Ovary (tissue), 3 donors: Measurements from ENCODE around the gene RUFY4.

ENCODE experiments used
- CTCF ChIP-seq, 3 donors: fragments of 450-650 bp in 2 of 3; fragments of 200-600 bp in 1 of 3; IDR thresholded peaks; one replicate each; pipeline versions ENCODE4 v1.5.1 to v1.8.0; 2016 to 2022; ENCODE audit warnings: antibody characterized with exemption in 3 of 3, mild to moderate bottlenecking in 1 of 3
- EP300 ChIP-seq: sonication (generic); formaldehyde crosslinking; IDR thresholded peaks from one replicate; pipeline ENCODE4 v1.6.1; 2017; ENCODE audit warnings: antibody characterized with exemption
- POLR2A ChIP-seq: fragments of 450-650 bp; IDR thresholded peaks from one replicate; pipeline ENCODE4 v1.6.1; 2017; ENCODE audit warnings: antibody characterized with exemption, mild to moderate bottlenecking, moderate library complexity
- donor health status: DM: no; HTN: no; CAD: no.

DNA sequence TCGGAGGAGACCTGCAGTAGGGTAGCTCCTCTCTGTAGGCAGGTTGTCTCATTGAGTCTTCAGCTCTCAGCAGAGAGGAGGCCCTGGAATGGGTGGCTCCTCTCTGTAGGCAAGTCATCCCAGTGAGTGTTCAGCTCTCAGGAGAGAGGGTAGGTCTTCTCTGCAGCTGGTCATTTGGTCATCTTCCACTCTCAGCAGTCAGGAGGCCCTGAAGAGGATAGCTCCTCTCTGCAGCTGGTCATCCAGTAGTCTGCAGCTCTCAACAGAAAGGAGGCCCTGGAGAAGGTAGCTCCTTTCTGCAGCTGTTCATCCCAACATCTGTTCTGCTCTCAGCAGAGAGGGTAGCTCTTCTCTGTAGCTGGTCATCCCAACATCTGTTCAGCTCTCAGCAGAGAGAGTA is 26.0 kb upstream of the RUFY4 start:
- TF ChIP-seq CTCF (IDR thresholded peaks at IDR 0.05), result no peak
- no peak for TF ChIP-seq POLR2A
- TF ChIP-seq EP300, result no peak
